ENCODE data around the gene CAPN3. TPM values are rescaled to one million over a fixed set of nuclear protein-coding genes. Genes with fewer than 3 reads are reported as not detected.

The CAPN3 gene
- total RNA-seq, 1 donor from 2014 or later: 13.7 TPM

DNA sequence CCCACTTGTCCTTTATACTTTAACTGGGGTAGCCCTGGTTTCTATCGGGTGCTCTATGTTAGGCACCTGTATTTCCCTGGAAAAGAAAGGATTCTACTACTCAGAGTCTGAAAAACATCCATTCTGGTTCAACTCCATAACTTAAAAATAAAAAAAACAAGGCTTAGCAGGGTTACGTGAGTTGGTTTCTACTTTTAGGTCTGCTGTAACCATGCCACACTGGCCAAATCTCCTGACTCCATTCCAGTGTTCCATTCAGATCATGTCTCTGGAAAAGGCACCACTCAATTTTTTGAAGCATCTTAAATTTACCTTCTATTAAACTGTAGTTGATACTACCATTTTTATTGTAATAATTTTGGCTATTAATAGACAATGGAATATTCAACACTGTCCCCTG lies 62.1 kb downstream of the CAPN3 start:
- Mint-ChIP-seq H3K4me3 (no peak overlapping the region), H3K9me3 (no peaks in the 10 kb centered on the region), H3K27me3 (ENCODE audit: low read depth) (no peaks in the 10 kb centered on the region), H3K4me1 (no peaks in the 10 kb centered on the region), H3K36me3 (peaks cover 45% of the 10 kb centered on the region), H3K27ac (no peak overlapping the region)
- no peak for DNase-seq (ENCODE audit: low spot score in 2 of 2, unreplicated experiment in 2 of 2)
- TF ChIP-seq, protein P1, sequence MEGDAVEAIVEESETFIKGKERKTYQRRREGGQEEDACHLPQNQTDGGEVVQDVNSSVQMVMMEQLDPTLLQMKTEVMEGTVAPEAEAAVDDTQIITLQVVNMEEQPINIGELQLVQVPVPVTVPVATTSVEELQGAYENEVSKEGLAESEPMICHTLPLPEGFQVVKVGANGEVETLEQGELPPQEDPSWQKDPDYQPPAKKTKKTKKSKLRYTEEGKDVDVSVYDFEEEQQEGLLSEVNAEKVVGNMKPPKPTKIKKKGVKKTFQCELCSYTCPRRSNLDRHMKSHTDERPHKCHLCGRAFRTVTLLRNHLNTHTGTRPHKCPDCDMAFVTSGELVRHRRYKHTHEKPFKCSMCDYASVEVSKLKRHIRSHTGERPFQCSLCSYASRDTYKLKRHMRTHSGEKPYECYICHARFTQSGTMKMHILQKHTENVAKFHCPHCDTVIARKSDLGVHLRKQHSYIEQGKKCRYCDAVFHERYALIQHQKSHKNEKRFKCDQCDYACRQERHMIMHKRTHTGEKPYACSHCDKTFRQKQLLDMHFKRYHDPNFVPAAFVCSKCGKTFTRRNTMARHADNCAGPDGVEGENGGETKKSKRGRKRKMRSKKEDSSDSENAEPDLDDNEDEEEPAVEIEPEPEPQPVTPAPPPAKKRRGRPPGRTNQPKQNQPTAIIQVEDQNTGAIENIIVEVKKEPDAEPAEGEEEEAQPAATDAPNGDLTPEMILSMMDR (IDR thresholded peaks at IDR 0.05; ENCODE audit: unreplicated experiment): no peak

DNA sequence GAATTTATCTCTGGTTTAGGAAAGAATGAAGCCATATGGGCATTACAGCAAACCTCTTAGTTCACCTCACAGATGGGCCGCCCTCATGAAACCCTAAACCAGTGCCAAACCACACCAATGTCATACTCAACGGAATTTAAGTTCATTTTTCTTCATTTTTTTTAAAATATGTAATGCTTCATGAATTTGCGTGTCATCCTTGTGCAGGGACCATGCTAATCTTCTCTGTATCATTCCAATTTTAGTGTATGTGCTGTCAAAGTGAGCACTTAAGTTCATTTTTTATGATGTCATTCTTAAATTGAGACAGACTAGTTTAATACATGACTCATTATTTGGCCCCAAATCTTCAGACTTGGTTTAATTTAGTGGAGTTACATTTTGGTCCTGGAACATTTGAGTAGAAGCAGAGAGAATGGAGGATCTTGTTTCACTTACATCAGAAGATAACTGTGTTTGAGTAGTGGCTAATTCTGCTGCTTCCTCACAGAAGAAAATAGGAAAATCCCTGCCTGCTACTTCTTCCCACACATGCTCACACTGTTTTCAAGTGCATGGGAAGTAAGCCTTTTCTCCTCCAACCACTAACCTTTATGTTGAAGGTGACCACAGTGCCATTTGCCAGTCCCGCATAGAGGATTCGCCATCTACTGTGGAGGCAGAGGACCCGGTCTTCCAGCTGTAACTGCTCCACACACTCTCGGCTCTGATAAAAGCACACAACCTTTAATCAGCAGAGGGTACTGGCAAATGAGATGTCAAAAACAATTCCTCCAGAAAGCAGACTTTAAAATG lies 68.3 kb downstream of the CAPN3 start:
- Mint-ChIP-seq H3K27ac (no peak overlapping the region), H3K36me3 (peaks cover 54% of the 10 kb centered on the region), H3K27me3 (ENCODE audit: low read depth) (no peaks in the 10 kb centered on the region), H3K4me1 (no peaks in the 10 kb centered on the region), H3K9me3 (peaks cover 6% of the 10 kb centered on the region), H3K4me3 (no peak overlapping the region)
- TF ChIP-seq, protein P1 (IDR thresholded peaks at IDR 0.05; ENCODE audit: unreplicated experiment): no peak
- DNase-seq (ENCODE audit: low spot score in 2 of 2, unreplicated experiment in 2 of 2): no peak

DNA sequence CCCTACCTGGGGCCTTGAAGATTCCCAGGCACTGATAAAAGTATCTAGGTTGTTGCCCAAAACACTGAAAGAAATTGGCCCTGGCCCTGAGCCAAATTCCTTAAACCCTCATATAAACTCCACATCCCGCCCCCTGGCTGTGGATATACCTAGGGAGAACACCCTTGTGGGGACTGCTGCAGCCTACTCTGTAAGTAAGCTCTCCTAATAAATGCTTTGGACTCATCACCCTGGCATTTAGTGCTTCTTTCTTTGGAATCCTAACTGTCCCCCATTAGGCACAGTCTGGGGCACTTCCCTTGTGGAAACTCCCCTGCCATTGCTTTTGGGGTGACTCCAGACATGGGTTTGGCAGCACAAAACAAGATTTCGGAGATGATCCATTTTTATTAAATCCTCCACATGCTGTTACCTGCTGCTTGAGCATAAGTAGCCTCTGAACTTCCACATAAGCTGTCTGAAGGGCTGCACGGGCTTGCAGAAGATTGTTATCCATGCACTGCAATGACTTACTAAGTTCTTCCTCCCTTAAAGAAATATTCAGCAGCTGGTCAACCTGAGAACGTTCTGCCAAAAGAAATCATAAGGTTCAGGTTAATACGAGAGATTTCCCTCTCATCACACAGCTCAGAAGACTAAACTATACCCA lies 85.2 kb downstream of the CAPN3 start:
- Mint-ChIP-seq H3K27me3 (ENCODE audit: low read depth) (no peaks in the 10 kb centered on the region), H3K9me3 (no peaks in the 10 kb centered on the region), H3K27ac (peak overlapping the region; percentile 80), H3K4me1 (peaks cover 5% of the 10 kb centered on the region), H3K4me3 (no peak overlapping the region), H3K36me3 (peaks cover 38% of the 10 kb centered on the region)
- TF ChIP-seq, protein P1 (IDR thresholded peaks at IDR 0.05; ENCODE audit: unreplicated experiment): no peak
- DNase-seq (ENCODE audit: low spot score in 2 of 2, unreplicated experiment in 2 of 2): peak; percentile 33 to 43

DNA sequence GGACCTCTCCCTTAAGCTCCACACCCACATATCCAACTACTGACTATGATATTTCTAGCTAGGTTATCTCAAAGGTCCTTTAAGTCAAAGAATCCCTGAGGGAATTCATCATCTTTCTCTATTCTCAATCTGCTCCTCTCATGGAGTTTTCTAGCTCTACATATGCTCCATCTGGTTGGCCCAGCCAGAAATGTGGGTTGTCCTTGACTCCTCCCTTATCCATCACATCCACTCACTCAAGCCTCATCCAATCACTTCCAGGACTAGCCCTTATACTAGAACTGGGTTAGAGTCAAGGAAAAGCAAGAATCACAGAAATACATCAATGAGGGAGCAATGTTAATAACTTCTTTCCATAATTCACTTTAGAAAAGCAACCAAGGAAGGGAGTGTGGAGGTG lies 86.2 kb downstream of the CAPN3 start:
- Mint-ChIP-seq H3K36me3 (peaks cover 41% of the 10 kb centered on the region), H3K27me3 (ENCODE audit: low read depth) (no peaks in the 10 kb centered on the region), H3K4me1 (peaks cover 5% of the 10 kb centered on the region), H3K9me3 (no peaks in the 10 kb centered on the region), H3K27ac (no peak overlapping the region), H3K4me3 (no peak overlapping the region)
- no peak for DNase-seq (ENCODE audit: low spot score in 2 of 2, unreplicated experiment in 2 of 2)
- TF ChIP-seq, protein P1 (IDR thresholded peaks at IDR 0.05; ENCODE audit: unreplicated experiment): no peak

DNA sequence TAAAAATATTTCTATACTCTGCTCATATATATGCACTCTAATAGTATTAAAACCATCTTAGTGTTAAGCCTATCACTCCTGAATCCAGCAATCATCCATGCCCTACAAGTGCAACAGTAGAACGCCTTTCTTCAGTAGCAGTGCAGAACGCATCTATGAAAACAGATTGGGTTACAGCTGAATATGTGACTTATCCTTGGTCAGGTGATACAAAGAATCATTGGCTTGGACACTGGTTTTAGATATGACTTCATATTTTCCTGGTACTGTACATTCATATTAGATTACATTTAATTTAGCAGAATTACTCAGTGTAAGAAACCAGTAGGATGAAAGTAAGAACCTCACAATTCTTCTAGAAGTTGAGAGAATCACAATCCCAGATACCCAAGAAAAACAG lies 88.3 kb downstream of the CAPN3 start:
- Mint-ChIP-seq H3K36me3 (peaks cover 50% of the 10 kb centered on the region), H3K4me1 (peaks cover 5% of the 10 kb centered on the region), H3K9me3 (no peaks in the 10 kb centered on the region), H3K4me3 (no peak overlapping the region), H3K27ac (no peak overlapping the region), H3K27me3 (ENCODE audit: low read depth) (no peaks in the 10 kb centered on the region)
- TF ChIP-seq, protein P1 (IDR thresholded peaks at IDR 0.05; ENCODE audit: unreplicated experiment): no peak
- DNase-seq (ENCODE audit: low spot score in 2 of 2, unreplicated experiment in 2 of 2): no peak

Data from mesothelial cell of epicardium (in vitro differentiated cells).